Measurements from ENCODE around the gene OBP2A.

- no peak for TF ChIP-seq CTCF (IDR thresholded peaks at IDR 0.05)
- TF ChIP-seq EZH2 (IDR thresholded peaks at IDR 0.05; ENCODE audit: borderline replicate concordance, insufficient read depth, low read depth, low read length, poor library complexity, severe bottlenecking) = no peak
These were observed 17.9 kb downstream of the OBP2A start for GRCh38 chr9:135563858-135564257.
